Esophagus squamous epithelium (tissue), 5 donors: ENCODE results near the gene TRAF7. TPM values are rescaled to one million over a fixed set of nuclear protein-coding genes. Genes with fewer than 3 reads are reported as not detected.
"Not testable (repeated sequence)": the region's sequence is repeated elsewhere in the genome, so short reads cannot be mapped to it uniquely, and the experiment has no call there.

Source experiments
- DNase-seq: peaks from one replicate; lab custom pipeline; 2025; lab: John Stamatoyannopoulos, UW
- H3K27ac ChIP-seq, 4 donors: fragments of 200-600 bp; sonication (generic); one replicate each; pipeline ENCODE4 v1.5.1; 2016 to 2019; ENCODE audit warnings: mild to moderate bottlenecking in 1 of 4
- H3K27me3 ChIP-seq, 4 donors: fragments of 200-600 bp; sonication (generic); 1 replicate in 3 of 4; 2 replicates in 1 of 4; pipeline versions ENCODE4 v1.5.1 to v1.6.0; 2017 to 2021; ENCODE audit warnings: antibody characterized with exemption in 1 of 4
- H3K36me3 ChIP-seq, 3 donors: fragments of 200-600 bp; sonication (generic); one replicate each; pipeline ENCODE4 v1.5.1; 2016 to 2019
- H3K4me1 ChIP-seq, 3 donors: fragments of 200-600 bp; sonication (generic); one replicate each; pipeline ENCODE4 v1.5.1; 2017 to 2019
- H3K4me3 ChIP-seq, 4 donors: fragments of 200-600 bp; sonication (generic); 1 replicate in 3 of 4; 2 replicates in 1 of 4; pipeline ENCODE4 v1.5.1; 2016 to 2019; ENCODE audit warnings: mild to moderate bottlenecking in 2 of 4, moderate library complexity in 1 of 4
- H3K9me3 ChIP-seq, 3 donors: fragments of 200-600 bp; sonication (generic); one replicate each; pipeline ENCODE4 v1.5.1; 2016 to 2019
- CTCF ChIP-seq, 6 experiments: fragments of 450-650 bp in 4 of 6; fragments of 200-600 bp in 2 of 6; sonication (generic) in 2 of 6; IDR thresholded peaks; one replicate each; pipeline ENCODE4 v1.5.1; 2016 to 2019; ENCODE audit warnings: antibody characterized with exemption in 6 of 6, mild to moderate bottlenecking in 4 of 6, moderate library complexity in 4 of 6
- POLR2A ChIP-seq, 4 donors: fragments of 450-650 bp; IDR thresholded peaks; one replicate each; pipeline ENCODE4 v1.6.1; 2017; ENCODE audit warnings: antibody characterized with exemption in 4 of 4, mild to moderate bottlenecking in 4 of 4, moderate library complexity in 3 of 4
- WGBS, 2 donors: methylation state at CpG; one replicate each; pipeline ENCODE4 v1.1.5; 2018; 5-methylcytosine and 5-hydroxymethylcytosine counted together
- intact Hi-C: fragments of 100-400 bp; cut with DNase I; formaldehyde crosslinking; loops from one replicate; pipeline ENCODE4 v1.15.0; 2022
- total RNA-seq, 4 donors: library from RNA; depleted of rRNA; stranded (reverse); fragments of >200 nt; gene quantifications; one replicate each; pipeline ENCODE4 v1.1.0, GENCODE V29; 2016
- donor health status: DM: yes; HTN: yes; CAD: no.

Gene TRAF7
- total RNA-seq, 4 donors from 2014 or later, result 46.9 to 79.6 (median 73.2) TPM

DNA sequence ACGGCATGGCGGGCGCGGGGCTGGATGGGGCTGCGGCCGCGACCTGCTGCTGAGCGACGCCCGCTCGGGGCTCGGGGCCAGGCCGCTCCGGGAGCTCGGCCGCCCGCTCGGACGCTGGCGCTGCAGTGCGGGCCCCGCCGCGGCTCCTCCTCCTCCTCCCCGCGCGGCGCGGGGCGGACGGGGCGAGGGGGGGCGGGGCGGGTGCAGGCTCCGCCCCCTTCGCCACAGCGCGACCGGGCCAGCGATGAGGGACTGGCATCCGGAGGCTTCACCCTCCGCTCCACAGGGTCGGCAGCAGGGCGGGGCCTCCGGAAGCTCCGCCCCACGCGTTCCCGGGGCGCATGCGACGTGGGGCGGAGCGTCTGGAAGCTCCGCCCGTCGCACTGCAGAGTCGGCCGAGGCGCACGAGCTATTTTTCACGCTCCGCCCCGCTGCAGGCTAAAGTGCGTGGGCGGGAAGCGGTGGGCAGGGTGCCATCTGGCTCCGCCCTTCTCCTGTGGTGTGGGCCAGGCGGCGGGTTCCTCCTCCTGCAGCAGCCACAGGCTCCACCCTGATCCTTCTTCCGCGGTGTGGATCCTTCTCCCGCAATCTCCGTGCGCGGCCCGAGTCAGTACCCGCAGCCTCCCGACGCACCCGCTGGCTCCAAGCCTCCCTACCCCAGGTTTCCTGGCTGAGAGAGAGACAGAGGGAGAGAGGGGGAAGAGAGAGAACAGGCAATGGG is 19.7 kb upstream of the TRAF7 start, which contains the start of gene PKD1:
Gene PKD1, minus strand, starts transcription at position 129 of the 721 bp plus-strand sequence. CDS start 209 bp downstream, outside the sequence.
- peak within 1 kb of the TSS; percentile 78 to 92 (median 87) for H3K27ac ChIP-seq
- H3K27me3 ChIP-seq, H3K9me3 ChIP-seq, intact Hi-C loops, H3K36me3 ChIP-seq: not testable (repeated sequence)
- H3K4me3 ChIP-seq, result peak within 1 kb of the TSS; percentile 42 to 72 (median 55)
- peak in 1 of 4 donors; percentile 52 for TF ChIP-seq POLR2A (IDR thresholded peaks at IDR 0.05)
- WGBS, 2 donors, result 0 to 1% methylated on average over 4 to 18 of the region's 81 CpGs
- DNase-seq, result peak; percentile 69
- H3K4me1 ChIP-seq, result peaks cover 9 to 47% (median 17%) of the 10 kb centered on the region in 3 donors

- intact Hi-C loops, result loop anchor here (5.0 kb wide), 1 partner anchor 121 kb away; no protein-coding TSS in a partner anchor
- Histone ChIP-seq H3K27ac (no peak overlapping the region), H3K4me3 (no peak overlapping the region), H3K36me3 (no peaks in the 10 kb centered on the region), H3K4me1 (peaks cover 15 to 23% (median 15%) of the 10 kb centered on the region in 3 donors), H3K27me3 (no peaks in the 10 kb centered on the region), H3K9me3 (no peaks in the 10 kb centered on the region)
- TF ChIP-seq CTCF (IDR thresholded peaks at IDR 0.05), result no peak
- TF ChIP-seq POLR2A (IDR thresholded peaks at IDR 0.05), result no peak
- WGBS, 2 donors, result 69 to 82% methylated on average over 13 to 24 of the region's 31 CpGs
- no peak for DNase-seq
These were observed 12.4 kb upstream of the TRAF7 start for GRCh38 chr16:2142942-2143877.

DNA sequence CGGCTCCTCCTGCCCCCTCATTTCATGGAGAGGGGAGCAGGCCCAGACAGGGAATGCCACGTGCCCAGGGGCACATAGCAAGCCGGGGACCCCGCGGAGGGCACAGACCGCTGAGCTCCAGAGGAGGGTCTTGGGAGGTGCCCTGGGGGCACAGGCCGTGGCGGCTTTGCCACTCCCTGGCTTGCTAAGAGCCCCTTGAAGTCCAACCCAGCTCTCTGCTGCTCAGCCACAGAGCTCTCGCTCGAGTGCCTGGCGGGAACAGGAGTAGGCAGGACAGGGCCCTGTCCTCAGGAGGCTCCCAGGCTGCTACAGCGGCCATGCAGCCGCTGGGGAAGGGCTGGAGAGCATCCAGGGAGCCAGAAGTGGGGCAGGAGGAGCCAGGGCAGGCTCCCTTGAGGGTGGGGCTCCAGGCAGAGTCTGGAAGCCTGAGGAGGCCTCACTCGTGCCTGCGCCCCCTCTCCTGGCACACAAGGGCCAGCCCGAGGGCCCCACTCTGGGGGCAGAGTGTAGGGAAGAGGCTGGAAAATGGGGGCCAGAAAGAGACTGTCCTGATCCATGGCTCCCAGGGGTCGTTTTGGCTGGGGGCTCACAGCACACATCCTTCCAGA is 11.6 kb upstream of the TRAF7 start:
- Histone ChIP-seq H3K27me3 (no peaks in the 10 kb centered on the region), H3K4me1 (peaks cover 19 to 30% (median 23%) of the 10 kb centered on the region in 3 donors), H3K36me3 (no peaks in the 10 kb centered on the region), H3K9me3 (no peaks in the 10 kb centered on the region), H3K27ac (no peak overlapping the region), H3K4me3 (no peak overlapping the region)
- 72% methylated on average over 3 of the region's 17 CpGs; no CpG with 5 or more reads in 1 of the 2 donors for WGBS, 2 donors
- DNase-seq, result no peak
- intact Hi-C loops, result loop anchor here (5.0 kb wide), 1 partner anchor 122 kb away; no protein-coding TSS in a partner anchor
- TF ChIP-seq POLR2A (IDR thresholded peaks at IDR 0.05), result no peak
- TF ChIP-seq CTCF (IDR thresholded peaks at IDR 0.05), result no peak

- Histone ChIP-seq H3K9me3 (no peaks in the 10 kb centered on the region), H3K4me3 (no peak overlapping the region), H3K4me1 (peaks cover 29 to 38% (median 33%) of the 10 kb centered on the region in 3 donors), H3K27me3 (no peaks in the 10 kb centered on the region), H3K27ac (no peak overlapping the region), H3K36me3 (no peaks in the 10 kb centered on the region)
- intact Hi-C loops, result no loop called here
- no peak for DNase-seq
- TF ChIP-seq CTCF (IDR thresholded peaks at IDR 0.05) (no peak), POLR2A (IDR thresholded peaks at IDR 0.05) (no peak)
- 82 to 85% methylated on average over 5 of the region's 5 CpGs for WGBS, 2 donors
These were observed 9.7 kb upstream of the TRAF7 start for GRCh38 chr16:2145843-2146242.

DNA sequence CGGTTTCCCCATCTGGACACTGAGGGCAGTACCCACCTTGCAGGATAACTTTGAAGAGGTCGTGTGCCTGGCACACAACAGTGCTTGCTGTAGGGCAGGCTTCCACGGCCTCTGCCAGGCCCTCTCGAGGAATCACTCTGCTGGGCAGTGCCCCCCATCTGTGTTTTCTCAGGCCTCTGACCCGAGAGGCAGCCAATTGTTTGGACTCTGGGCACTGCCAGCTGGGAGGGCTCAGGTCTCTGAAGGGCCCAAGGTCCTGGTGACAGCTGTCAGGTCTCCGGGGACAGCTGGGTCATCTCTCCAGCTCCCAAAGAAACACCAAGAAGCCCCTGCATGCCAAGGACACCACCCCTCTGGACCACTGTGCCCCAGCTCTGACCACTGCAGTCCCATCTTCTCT is 8.2 kb upstream of the TRAF7 start:
- Histone ChIP-seq H3K9me3 (no peaks in the 10 kb centered on the region), H3K27ac (peak overlapping the region in 3 of 4 donors; percentile 70 to 87 (median 79)), H3K36me3 (peaks cover 0 to 14% (median 6%) of the 10 kb centered on the region in 3 donors), H3K27me3 (no peaks in the 10 kb centered on the region), H3K4me1 (peaks cover 45 to 51% (median 48%) of the 10 kb centered on the region in 3 donors), H3K4me3 (no peak overlapping the region)
- TF ChIP-seq POLR2A (IDR thresholded peaks at IDR 0.05), result no peak
- no peak for DNase-seq
- WGBS, 2 donors, result 83% methylated on average over 2 of the region's 6 CpGs; no CpG with 5 or more reads in 1 of the 2 donors
- intact Hi-C loops, result no loop called here
